ENCODE data around the gene C10orf53.
A peak's percentile ranks its signal among the peaks of the same experiment; 100 is the strongest.

C10orf53 gene, protein sequence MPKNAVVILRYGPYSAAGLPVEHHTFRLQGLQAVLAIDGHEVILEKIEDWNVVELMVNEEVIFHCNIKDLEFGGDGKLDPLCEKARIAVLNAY

DNA sequence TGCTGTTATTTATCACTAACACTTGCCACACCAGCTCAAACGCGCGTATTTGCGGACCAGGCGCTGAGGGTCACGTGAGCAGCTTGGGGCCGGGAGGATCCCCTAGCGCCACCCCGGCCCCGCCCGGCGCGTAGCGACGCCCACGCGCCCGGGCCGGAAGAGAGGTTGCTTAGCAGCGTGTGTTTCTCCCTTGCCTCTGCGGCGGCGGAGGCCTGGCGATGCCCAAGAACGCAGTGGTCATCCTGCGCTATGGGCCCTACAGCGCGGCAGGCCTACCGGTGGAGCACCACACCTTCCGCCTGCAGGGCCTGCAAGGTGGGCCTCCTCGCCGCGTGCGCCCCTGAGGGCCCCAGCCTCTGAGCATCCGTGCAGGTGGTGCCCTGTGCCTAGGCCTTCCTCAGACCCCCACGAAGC is at the start of gene C10orf53:
C10orf53 (plus strand) TSS at position 172 of the 414 bp plus-strand sequence; CDS start at position 219, 47 bp downstream.
- Mint-ChIP-seq H3K36me3 (ENCODE audit: low read depth) (no peaks in the 10 kb centered on the region), H3K9me3 (peaks cover 15% of the 10 kb centered on the region), H3K27ac (no peak within 1 kb of the TSS), H3K27me3 (ENCODE audit: low read depth) (peaks cover 37% of the 10 kb centered on the region), H3K4me1 (ENCODE audit: low read depth) (peaks cover 2% of the 10 kb centered on the region), H3K4me3 (peak within 1 kb of the TSS; percentile 52)
- DNase-seq (ENCODE audit: low spot score): peak; percentile 51

DNA sequence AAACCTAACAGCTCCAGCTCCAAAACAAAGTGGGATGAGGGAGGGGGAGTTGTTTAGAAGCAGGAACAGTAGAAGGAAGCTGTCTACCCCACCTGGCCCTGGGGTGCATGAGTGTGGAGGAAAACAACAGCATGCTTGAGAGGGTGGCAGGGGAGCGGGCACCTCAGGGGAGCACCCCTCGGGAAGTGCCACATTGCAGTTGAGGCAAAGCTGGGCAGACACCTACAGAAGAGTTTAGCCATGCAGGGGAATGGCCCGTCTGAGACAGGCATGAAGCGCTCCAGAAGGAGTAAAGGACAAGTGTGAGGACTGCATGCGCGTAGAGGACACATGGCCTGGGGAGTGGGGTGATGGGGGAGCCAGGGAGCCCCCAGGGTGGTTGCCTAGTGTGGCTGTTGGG is 47.5 kb upstream of the C10orf53 start:
- H3K9me3 Mint-ChIP-seq: no peaks in the 10 kb centered on the region
- peaks cover 16% of the 10 kb centered on the region for H3K27me3 Mint-ChIP-seq (ENCODE audit: low read depth)

DNA sequence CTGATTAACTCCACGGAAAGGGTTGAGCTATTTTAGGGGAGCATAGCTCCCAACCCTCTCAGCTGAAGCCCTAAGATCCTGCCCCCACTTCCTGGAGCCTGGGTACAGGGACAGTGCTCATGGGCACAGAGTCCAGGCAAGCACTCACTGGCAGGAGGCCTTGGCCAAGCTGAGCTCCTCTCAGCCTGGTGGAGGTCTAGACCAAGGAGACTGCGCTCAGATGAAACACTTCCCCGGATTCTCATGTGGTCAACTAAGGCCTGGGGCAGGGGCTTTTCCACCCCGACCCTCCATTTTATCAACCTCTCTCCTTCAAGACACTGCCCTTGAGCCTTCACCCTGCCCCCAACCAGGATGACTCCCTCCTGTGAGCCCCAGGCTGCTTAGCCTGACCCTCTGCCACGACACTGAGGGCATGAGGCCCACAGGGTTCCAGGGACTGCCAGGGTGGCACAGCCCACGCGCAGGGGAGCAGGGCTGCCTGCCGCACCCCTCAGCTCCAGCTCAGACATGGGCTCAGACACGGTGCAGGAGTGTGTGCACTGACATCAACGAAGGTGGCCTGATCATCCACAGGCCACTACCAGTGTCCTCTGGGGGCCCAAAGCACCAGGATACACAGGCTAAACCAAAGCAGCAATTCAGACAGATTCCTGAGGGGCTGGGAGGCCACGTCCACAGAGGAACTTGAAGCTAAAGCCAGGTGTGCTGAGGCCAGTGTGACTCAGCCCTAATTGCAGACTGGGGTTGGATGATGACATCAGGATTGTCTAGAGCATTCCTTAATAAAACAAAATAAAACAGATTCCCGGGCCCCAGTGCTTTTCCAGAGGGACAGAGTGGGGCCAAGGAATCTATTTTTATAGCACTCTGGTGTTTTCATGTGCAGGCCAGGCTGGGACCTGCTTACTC is 46.8 kb upstream of the C10orf53 start:
- Mint-ChIP-seq H3K4me1 (ENCODE audit: low read depth) (no peaks in the 10 kb centered on the region), H3K36me3 (ENCODE audit: low read depth) (no peaks in the 10 kb centered on the region), H3K27me3 (ENCODE audit: low read depth) (peaks cover 23% of the 10 kb centered on the region), H3K9me3 (no peaks in the 10 kb centered on the region), H3K27ac (no peak overlapping the region), H3K4me3 (no peak overlapping the region)
- no peak for DNase-seq (ENCODE audit: low spot score)

More for the DNA sequence above, 47.5 kb upstream of the C10orf53 start:
- no peak overlapping the region for H3K4me3 Mint-ChIP-seq
- no peaks in the 10 kb centered on the region for H3K36me3 Mint-ChIP-seq (ENCODE audit: low read depth)
- H3K27ac Mint-ChIP-seq: no peak overlapping the region
- no peaks in the 10 kb centered on the region for H3K4me1 Mint-ChIP-seq (ENCODE audit: low read depth)
- DNase-seq (ENCODE audit: low spot score): no peak

DNA sequence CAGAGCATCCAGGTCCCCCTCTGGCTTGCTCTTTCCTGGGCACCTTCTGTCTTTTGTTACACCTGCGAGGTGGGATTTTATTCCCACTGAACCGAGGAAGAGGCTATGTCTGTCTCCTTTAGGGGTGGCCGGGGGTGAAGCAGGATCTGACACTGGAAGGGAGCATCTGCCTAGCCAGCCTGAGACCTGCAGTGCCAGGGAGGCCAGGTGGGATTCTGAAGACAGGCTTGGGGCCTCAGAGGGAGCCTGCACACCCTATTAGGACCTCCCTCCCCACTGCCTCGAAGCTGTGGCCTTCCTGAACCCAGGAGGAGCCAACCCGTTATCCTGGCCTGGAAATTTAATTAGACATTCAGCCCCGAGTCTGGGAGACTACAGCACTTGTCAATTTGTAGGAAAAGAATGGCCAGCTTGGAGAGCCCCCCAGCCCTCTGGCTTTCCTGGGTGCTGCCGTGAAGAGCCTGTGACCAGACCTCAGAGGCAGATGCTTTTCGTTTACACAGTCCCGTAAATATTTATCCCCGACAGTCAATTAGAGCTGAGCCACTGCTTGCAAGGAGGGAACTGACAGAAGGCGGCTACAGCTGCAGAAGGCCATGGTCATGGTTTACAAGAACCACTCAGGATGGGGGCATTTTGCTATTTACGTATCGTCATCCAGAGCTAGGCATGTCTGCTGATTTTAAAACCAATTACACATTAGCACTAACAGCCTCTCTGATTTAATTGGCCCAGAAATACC is 46.0 kb upstream of the C10orf53 start:
- Mint-ChIP-seq H3K36me3 (ENCODE audit: low read depth) (no peaks in the 10 kb centered on the region), H3K9me3 (no peaks in the 10 kb centered on the region), H3K27me3 (ENCODE audit: low read depth) (peaks cover 30% of the 10 kb centered on the region), H3K4me3 (no peak overlapping the region), H3K4me1 (ENCODE audit: low read depth) (no peaks in the 10 kb centered on the region), H3K27ac (no peak overlapping the region)
- no peak for DNase-seq (ENCODE audit: low spot score)

DNA sequence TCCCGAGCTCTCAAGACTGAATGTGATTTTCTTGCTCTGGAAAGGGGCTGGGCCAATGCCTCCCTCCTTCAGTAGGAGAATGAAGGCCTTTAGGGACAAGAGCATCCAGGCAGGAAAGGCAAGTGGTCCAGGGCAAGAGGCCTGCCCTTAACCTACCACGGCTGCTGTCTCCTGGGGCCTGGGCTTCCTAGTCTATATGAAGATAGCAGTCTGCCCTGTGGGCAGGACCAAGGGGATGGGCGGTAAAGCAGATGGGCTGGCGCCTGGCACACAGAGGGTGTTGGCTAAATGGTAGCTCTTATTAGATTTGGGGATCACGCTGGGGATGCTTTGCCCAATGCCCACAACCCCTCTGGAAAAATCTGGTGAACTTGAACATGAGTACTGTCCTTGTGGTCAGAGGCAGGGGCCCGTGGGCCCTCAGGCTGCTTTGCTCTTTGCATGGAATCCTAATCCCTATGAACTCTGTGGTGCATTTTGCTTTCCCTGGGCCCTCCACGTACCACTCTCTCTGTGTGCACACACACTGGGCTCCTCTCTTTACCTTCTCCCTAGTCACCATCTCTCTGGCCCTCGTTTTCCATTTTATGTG is 45.3 kb upstream of the C10orf53 start:
- no peaks in the 10 kb centered on the region for H3K9me3 Mint-ChIP-seq
- no peaks in the 10 kb centered on the region for H3K4me1 Mint-ChIP-seq (ENCODE audit: low read depth)
- H3K36me3 Mint-ChIP-seq (ENCODE audit: low read depth): no peaks in the 10 kb centered on the region
- H3K4me3 Mint-ChIP-seq: no peak overlapping the region
- DNase-seq (ENCODE audit: low spot score): no peak
- H3K27me3 Mint-ChIP-seq (ENCODE audit: low read depth): peaks cover 30% of the 10 kb centered on the region
- H3K27ac Mint-ChIP-seq: no peak overlapping the region

DNA sequence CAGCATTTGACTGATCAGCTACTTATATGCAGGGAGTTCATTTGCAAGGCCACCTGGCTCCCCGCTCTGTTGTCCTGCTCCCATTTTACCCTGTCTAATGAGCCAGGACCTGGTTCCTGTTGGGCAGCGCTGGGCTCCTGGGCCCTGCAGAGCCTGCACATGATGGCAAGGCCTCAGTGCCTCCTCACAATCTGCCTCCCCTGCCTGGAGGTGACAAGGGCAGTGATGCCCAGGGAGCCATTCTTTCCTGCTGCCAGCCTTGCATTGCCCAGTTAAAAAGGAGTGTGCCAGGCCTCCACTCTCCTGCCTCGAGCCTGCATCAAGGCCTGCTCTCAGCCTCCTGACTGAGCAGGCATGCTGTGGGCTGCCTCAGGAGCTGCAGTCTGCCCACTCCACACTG is 37.1 kb upstream of the C10orf53 start:
- Mint-ChIP-seq H3K36me3 (ENCODE audit: low read depth) (no peaks in the 10 kb centered on the region), H3K4me3 (no peak overlapping the region), H3K9me3 (no peaks in the 10 kb centered on the region), H3K27me3 (ENCODE audit: low read depth) (peaks cover 13% of the 10 kb centered on the region), H3K27ac (no peak overlapping the region), H3K4me1 (ENCODE audit: low read depth) (no peaks in the 10 kb centered on the region)
- no peak for DNase-seq (ENCODE audit: low spot score)

DNA sequence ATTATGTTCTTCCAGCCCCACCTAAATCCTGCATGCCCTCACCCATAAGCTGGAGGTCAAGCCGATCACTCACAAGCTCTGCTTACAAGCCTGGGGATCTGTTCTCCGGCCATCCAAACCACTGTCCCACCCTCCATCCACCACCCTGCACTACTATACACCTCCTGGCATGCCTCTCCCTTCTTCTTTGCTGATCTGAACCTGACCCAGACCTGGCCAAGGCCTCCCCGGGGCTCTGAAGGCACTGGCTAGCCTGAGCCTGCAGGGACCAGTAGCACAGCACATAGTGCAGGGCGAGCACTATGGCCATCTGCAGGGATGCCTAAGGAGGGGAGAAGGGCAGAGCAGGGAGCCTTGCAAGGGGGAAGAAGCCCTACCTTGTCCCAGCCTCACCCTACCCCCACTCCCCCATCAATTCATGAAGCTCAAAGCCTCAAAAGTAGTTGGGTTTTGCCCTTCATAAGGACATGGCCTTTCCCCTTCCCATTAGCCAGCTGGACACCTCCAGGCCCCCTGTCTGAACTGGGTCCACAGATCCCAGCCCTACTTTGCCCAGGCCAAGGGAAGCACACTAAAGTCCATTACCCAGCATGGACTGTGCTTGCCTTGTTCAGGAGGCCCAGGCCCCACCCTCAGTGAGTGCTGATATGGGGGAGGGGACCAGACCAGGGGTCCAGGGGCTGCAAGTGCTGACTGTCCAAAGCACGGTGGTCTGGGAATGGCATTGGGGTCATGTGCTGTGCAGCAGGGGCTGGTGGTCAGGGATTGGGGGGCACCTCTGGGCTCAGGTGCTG is 36.0 kb upstream of the C10orf53 start:
- Mint-ChIP-seq H3K4me3 (no peak overlapping the region), H3K27ac (no peak overlapping the region), H3K9me3 (no peaks in the 10 kb centered on the region), H3K36me3 (ENCODE audit: low read depth) (no peaks in the 10 kb centered on the region), H3K27me3 (ENCODE audit: low read depth) (peaks cover 3% of the 10 kb centered on the region), H3K4me1 (ENCODE audit: low read depth) (peaks cover 2% of the 10 kb centered on the region)
- DNase-seq (ENCODE audit: low spot score): no peak

DNA sequence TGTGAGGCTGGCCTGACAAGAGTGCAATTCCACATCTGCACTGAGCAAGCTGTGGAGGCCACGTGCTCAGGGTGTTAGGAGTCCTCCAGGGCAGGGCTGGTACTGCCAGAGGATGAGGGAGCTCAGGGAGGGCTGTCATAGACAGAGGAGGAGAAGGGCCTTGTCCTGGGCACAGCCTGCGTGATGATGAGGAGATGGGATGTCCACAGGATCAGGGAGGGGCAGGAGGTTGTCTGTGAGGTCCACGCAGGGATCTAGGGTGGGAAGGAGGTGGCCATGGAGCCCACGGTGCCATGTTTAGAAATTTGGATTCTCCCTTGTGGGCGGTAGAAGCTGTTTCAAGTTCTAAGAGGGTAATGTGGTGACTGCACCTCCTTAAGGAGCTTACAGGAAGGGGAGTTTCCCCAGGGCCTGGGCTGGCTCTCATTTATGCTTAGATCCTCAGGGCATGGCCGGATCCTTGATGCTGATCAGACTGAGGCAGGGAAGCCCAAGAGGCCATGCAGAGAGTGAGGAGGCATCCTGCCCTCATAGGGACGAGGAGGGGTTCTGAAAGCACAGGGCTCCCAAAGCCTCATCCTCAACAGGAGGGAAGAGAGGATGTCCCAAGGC is 35.3 kb upstream of the C10orf53 start:
- DNase-seq (ENCODE audit: low spot score): no peak
- H3K9me3 Mint-ChIP-seq: no peaks in the 10 kb centered on the region
- no peaks in the 10 kb centered on the region for H3K36me3 Mint-ChIP-seq (ENCODE audit: low read depth)
- H3K27me3 Mint-ChIP-seq (ENCODE audit: low read depth): peaks cover 3% of the 10 kb centered on the region
- H3K27ac Mint-ChIP-seq: no peak overlapping the region
- no peak overlapping the region for H3K4me3 Mint-ChIP-seq
- H3K4me1 Mint-ChIP-seq (ENCODE audit: low read depth): peaks cover 7% of the 10 kb centered on the region

DNA sequence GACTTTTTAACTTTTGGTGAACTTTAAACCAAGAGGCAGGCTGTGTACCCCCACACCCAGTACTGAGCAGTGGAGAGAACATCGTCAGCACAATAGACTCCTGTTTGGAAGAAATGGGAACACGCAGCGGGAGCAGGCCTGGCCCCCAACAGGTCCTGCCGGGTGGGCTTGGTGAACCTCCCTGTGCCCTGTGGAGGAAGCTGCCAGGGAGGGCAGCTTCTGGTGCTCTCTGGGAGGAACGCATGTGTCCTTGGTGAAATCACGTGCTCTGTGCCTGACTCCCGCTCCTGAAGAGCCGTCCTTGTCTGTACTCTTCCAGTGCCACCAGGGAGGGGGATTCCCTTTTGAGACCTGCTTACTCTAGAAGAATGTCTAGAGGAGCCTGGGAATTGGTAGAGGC is 34.0 kb upstream of the C10orf53 start:
- H3K4me3 Mint-ChIP-seq: no peak overlapping the region
- H3K9me3 Mint-ChIP-seq: no peaks in the 10 kb centered on the region
- H3K4me1 Mint-ChIP-seq (ENCODE audit: low read depth): peaks cover 13% of the 10 kb centered on the region
- H3K27ac Mint-ChIP-seq: no peak overlapping the region
- DNase-seq (ENCODE audit: low spot score): no peak
- H3K36me3 Mint-ChIP-seq (ENCODE audit: low read depth): no peaks in the 10 kb centered on the region
- no peaks in the 10 kb centered on the region for H3K27me3 Mint-ChIP-seq (ENCODE audit: low read depth)

DNA sequence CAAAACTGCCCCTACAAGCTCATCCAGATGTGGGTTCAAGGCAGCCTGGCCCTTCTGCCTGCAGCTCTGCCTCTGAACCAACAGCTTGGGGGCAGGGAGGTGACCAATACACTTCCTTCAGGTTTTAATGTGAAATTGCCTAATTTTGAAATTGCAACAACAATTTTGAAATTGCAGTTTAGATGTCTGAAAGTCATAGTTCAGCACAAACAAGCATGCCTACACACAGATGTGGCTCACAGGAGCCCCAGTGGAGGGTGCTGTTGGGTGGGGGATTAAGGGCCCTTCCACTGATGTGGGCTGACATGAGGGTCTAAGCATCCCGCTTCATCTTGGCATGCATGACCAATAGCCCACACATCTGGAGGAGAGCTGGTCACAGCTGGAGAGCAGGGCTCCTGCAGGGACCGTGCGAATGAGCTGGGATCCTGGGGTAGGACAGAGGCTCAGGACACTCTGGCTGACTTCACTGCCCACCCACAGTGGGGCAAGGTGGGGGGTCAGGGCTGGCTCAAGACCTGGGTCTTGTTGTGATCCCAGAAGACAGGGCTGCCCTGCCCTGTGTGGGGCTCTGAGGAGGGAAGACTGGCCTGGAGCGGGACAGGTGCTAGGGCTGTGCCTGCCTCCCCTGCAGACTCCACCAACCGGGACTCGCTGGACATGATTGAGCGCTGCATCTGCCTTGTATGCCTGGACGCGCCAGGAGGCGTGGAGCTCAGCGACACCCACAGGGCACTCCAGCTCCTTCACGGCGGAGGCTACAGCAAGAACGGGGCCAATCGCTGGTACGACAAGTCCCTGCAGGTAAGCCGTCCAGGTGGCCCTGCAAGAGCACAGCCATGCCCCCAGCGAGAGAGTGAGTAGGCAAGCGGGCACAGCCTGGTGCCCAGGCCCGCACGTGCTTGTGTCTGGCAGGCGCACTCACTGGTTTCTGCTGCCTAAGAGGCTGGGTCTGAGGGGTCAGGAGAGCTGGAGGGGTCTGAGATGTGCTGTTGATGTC is 33.3 kb upstream of the C10orf53 start:
- no peaks in the 10 kb centered on the region for H3K27me3 Mint-ChIP-seq (ENCODE audit: low read depth)
- no peak overlapping the region for H3K4me3 Mint-ChIP-seq
- H3K4me1 Mint-ChIP-seq (ENCODE audit: low read depth): peaks cover 13% of the 10 kb centered on the region
- H3K27ac Mint-ChIP-seq: no peak overlapping the region
- no peaks in the 10 kb centered on the region for H3K9me3 Mint-ChIP-seq
- no peak for DNase-seq (ENCODE audit: low spot score)
- H3K36me3 Mint-ChIP-seq (ENCODE audit: low read depth): no peaks in the 10 kb centered on the region

DNA sequence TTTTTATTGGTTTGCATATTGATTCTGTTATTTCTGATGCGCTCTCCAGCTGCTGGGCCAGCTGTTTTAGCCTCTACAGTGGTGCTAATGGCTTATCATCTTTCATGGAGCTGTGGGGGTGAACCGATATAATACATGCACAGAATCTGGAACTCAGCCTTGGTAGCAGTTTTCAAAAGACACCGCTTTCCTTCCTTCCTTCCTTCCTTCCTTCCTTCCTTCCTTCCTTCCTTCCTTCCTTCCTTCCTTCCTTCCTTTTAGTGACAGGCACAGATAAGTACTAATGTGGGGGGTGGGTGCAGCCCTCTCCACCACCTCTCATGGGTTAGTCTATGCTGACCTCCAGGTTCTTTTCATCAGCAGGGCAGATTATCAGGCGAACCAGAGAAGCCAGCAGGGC is 31.9 kb upstream of the C10orf53 start:
- H3K9me3 Mint-ChIP-seq: no peaks in the 10 kb centered on the region

More for the DNA sequence above, 31.9 kb upstream of the C10orf53 start:
- H3K4me1 Mint-ChIP-seq (ENCODE audit: low read depth): peaks cover 13% of the 10 kb centered on the region
- no peak overlapping the region for H3K27ac Mint-ChIP-seq
- no peaks in the 10 kb centered on the region for H3K36me3 Mint-ChIP-seq (ENCODE audit: low read depth)
- H3K27me3 Mint-ChIP-seq (ENCODE audit: low read depth): no peaks in the 10 kb centered on the region
- no peak for DNase-seq (ENCODE audit: low spot score)
- H3K4me3 Mint-ChIP-seq: no peak overlapping the region
